ENCODE measurements around the gene RFWD3. TPM values are rescaled to one million over a fixed set of nuclear protein-coding genes. Genes with fewer than 3 reads are reported as not detected.
"Not testable (repeated sequence)": the region's sequence is repeated elsewhere in the genome, so short reads cannot be mapped to it uniquely, and the experiment has no call there.

Gene RFWD3
- total RNA-seq, 8 experiments from 2014 or later: 9.1 to 46.0 (median 12.6) TPM

DNA sequence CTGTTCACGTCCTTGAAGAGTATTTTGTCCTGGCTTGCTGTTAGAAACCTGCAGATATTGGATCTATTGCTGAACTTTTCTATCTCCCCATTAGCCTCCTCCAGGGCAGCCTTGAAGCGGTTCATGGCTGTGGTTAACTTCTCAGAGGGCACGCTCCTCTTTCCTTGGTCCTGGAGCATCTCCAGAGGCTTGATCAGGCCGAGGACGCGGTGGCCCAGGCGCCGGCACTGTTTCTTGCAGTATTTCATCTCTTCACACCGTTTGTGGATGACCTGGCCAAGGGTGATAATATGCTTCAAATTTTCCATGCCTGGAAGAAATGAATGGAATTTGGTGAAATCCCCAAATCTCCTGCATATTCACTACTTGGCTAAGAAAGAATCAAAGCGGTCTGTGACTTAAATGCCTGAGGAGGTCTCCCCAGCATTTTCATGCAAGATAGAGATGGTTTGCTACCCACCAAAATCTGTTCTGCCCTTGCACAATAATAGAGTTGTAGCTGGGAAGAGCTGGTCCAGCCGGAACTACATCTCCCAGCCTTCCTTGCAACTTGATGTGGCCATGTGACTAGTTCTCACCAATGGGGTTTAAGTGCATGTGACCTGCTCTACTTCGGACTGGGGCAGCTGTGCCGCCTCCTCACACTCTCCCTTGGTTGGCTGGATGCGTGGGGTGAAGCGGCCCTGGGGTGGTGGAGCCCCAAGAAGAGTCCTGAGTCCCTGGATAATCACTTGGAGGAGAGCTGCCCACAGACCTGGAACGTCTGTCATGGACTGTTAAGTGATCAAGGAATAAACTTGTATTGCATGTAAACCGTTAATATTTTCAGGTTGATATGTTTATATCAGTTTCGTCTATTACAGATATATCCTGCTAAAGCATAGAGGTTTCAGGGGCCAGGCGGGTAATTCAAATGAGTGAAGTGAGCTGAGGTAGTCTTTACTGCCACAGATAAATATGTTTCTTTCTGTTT, 29.1 kb upstream of the RFWD3 start:
- Histone ChIP-seq H3K4me1 (replicated peaks in 1 of 2) (peaks cover 0 to 2% of the 10 kb centered on the region in 2 donors), H3K27ac (no peak overlapping the region), H3K4me3 (peak overlapping the region; percentile 29 to 44 (median 35))
- peak; percentile 73 to 100 (median 99) for ATAC-seq (replicated peaks in 6 of 8)
- WGBS, 10 experiments: 16 to 60% (median 49%) methylated on average over 3 to 16 of the region's 19 CpGs
- in situ Hi-C loops (cut with MboI; ENCODE audit: low pct_unique_long_range_greater_than_20kb in 2 of 9, low sequenced_read_pairs in 9 of 9, unreplicated experiment in 9 of 9): no loop called here

DNA sequence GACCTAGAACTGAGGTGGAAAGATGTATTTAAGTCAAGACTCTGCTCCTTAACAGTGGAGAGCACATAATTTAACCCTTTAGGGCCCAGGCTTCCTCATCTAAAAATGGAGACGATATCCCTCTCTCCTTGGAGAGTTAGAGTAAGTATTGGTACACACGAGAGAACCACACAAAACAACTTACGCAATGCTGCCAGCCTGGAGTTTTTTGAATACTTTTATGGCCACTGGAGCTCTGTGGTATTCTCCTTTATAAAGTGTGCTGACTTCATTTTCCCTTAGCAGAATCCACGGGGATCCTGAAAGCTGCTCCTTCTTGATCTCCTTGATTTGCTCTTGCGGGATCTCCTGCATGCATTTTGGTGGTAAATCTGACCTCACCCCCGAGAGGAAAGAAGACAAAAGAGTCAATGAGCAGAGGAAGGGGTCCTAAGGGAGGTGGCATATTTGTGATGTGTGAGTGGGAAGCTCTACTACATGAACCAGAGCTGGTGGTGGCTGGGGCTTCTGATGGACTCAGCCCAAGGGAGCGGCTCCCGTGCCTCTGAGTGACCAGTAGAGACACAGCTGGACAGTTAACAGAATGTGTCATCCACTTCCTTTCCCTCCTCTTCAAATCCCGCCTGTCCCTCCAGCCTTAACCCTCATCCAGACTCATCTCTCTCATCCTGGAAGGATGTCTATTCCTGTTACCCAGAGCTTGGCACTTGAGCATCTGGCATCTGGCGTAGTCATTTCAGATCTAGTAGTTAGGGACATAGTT, 24.6 kb upstream of the RFWD3 start:
- H3K4me3 ChIP-seq: no peak overlapping the region
- in situ Hi-C loops (cut with MboI; ENCODE audit: low pct_unique_long_range_greater_than_20kb in 2 of 9, low sequenced_read_pairs in 9 of 9, unreplicated experiment in 9 of 9): no loop called here
- 37 to 86% (median 80%) methylated on average over 1 to 7 of the region's 10 CpGs for WGBS, 10 experiments
- H3K27ac ChIP-seq: no peak overlapping the region
- ATAC-seq (replicated peaks in 6 of 8): peak in 2 of 8 experiments; percentile 29 to 61
- peaks cover 0 to 2% of the 10 kb centered on the region in 2 donors for H3K4me1 ChIP-seq (replicated peaks in 1 of 2)

DNA sequence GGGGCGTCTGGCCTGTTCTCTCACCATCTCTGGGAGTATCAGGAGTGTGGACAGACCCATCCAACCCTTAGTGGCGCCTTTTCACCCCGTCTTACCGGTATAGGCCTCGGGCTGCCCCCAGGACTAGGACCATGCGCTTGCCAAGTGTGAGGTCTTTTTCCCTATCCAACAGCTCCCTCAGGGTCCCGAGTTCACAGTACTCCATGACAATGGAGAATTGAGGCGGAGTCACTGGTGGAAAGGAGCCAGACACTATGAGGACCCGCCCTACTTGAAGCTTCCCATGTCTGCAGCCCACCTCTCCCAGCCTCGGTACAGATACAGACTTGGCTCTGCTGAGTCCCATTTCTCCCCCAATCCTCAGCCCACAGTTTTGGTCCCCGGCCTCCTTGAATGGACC, 15.9 kb upstream of the RFWD3 start:
- no peak for ATAC-seq (replicated peaks in 6 of 8)
- H3K27ac ChIP-seq: no peak overlapping the region
- H3K4me3 ChIP-seq: no peak overlapping the region
- in situ Hi-C loops (cut with MboI; ENCODE audit: low pct_unique_long_range_greater_than_20kb in 2 of 9, low sequenced_read_pairs in 9 of 9, unreplicated experiment in 9 of 9): no loop called here
- WGBS, 10 experiments: 50 to 96% (median 63%) methylated on average over 1 to 5 of the region's 11 CpGs; no CpG with 5 or more reads in 3 of the 10 experiments
- no peaks in the 10 kb centered on the region for H3K4me1 ChIP-seq (replicated peaks in 1 of 2)

DNA sequence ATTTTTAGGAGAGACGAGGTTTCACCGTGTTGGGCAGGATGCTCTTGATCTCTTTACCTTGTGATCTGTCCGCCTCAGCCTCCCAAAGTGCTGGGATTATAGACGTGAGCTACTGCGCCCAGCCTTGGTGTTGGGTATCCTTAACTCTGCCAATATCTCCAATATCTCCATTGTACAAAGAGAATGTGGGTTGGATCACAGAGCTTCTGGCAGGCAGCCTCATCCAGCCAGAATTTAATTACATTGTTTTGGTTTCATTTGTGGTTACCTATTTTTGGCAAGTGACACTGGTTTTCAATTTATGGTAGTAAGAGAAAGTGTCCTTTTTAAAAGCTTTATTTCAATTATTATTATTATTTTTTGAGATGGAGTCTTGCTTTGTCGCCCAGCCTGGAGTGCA, 14.0 kb upstream of the RFWD3 start:
- no peak for ATAC-seq (replicated peaks in 6 of 8)
- no peak overlapping the region for H3K4me3 ChIP-seq
- no peak overlapping the region for H3K27ac ChIP-seq
- no peaks in the 10 kb centered on the region for H3K4me1 ChIP-seq (replicated peaks in 1 of 2)
- WGBS, 10 experiments: 53 to 100% (median 88%) methylated on average over 1 to 6 of the region's 6 CpGs; no CpG with 5 or more reads in 1 of the 10 experiments
- in situ Hi-C loops (cut with MboI; ENCODE audit: low pct_unique_long_range_greater_than_20kb in 2 of 9, low sequenced_read_pairs in 9 of 9, unreplicated experiment in 9 of 9): no loop called here

DNA sequence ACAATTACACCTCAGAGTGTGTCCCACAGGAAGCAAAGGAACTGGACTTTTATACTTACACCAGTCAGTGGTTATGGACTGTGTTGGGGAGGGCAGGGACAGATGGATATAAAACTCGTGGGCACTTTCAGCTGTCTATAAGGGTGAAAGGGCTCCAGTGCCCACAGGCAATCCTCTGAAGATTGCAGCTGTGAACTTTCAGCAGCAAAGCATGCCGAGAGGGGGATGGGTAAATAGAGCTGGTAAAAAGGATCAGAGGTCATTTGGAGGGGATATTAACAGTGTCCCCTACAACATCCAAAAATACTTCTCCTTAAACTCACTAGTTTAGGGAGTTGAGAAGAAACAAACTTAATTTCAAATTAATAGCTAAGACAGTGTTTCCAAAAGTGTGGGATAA, 13.3 kb upstream of the RFWD3 start:
- H3K4me1 ChIP-seq (replicated peaks in 1 of 2): no peaks in the 10 kb centered on the region
- H3K4me3 ChIP-seq: no peak overlapping the region
- no peak overlapping the region for H3K27ac ChIP-seq
- in situ Hi-C loops (cut with MboI; ENCODE audit: low pct_unique_long_range_greater_than_20kb in 2 of 9, low sequenced_read_pairs in 9 of 9, unreplicated experiment in 9 of 9): no loop called here
- no peak for ATAC-seq (replicated peaks in 6 of 8)
- 0 to 100% (median 20%) methylated on average over 1 to 2 of the region's 2 CpGs; no CpG with 5 or more reads in 3 of the 10 experiments for WGBS, 10 experiments

DNA sequence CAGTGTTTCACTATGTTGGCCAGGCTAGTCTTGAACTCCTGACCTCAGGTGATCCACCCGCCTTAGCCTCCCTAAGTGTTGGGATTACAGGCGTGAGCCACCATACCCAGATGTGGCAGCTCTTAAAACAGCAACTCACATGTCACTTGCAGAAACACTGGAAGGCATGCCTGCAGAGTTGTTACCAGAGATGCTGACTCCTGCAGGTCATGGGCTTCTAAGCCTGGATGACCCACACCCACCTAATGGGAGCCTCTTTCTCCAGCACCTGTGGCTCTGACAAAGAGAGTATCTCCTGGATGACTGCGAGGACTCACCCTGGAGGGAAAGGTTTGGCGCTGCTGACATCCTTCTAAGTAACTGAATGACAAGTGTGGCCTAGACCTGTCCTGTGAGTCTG, 11.2 kb upstream of the RFWD3 start:
- H3K4me3 ChIP-seq: no peak overlapping the region
- no peaks in the 10 kb centered on the region for H3K4me1 ChIP-seq (replicated peaks in 1 of 2)
- WGBS, 10 experiments: 70 to 100% (median 87%) methylated on average over 1 to 3 of the region's 4 CpGs; no CpG with 5 or more reads in 7 of the 10 experiments
- ATAC-seq (replicated peaks in 6 of 8): no peak
- H3K27ac ChIP-seq: no peak overlapping the region
- in situ Hi-C loops (cut with MboI; ENCODE audit: low pct_unique_long_range_greater_than_20kb in 2 of 9, low sequenced_read_pairs in 9 of 9, unreplicated experiment in 9 of 9): no loop called here

DNA sequence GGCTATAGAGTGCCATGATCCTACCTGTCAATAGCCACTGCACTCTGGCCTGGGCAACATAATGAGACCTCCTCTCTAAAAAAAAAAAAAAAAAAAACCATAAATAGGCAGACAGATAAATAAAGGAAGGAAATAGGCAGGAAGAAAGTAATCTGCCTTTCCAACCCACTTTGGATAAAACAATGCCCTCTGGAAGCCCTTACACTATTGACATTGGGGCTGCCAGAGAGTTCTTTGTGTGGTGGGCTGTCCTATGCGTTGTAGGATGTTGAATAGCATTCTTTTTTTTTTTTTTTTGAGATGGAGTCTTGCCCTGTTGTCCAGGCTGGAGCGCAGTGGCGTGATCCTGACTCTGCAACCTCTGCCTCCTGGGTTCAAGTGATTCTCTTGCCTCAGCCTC, 7.2 kb upstream of the RFWD3 start:
- ATAC-seq (replicated peaks in 6 of 8): no peak
- WGBS, 10 experiments: 40 to 100% (median 81%) methylated on average over 1 to 2 of the region's 3 CpGs; no CpG with 5 or more reads in 2 of the 10 experiments
- Histone ChIP-seq H3K4me1 (replicated peaks in 1 of 2) (no peaks in the 10 kb centered on the region), H3K4me3 (no peak overlapping the region), H3K27ac (no peak overlapping the region)
- in situ Hi-C loops (cut with MboI; ENCODE audit: low pct_unique_long_range_greater_than_20kb in 2 of 9, low sequenced_read_pairs in 9 of 9, unreplicated experiment in 9 of 9): no loop called here

DNA sequence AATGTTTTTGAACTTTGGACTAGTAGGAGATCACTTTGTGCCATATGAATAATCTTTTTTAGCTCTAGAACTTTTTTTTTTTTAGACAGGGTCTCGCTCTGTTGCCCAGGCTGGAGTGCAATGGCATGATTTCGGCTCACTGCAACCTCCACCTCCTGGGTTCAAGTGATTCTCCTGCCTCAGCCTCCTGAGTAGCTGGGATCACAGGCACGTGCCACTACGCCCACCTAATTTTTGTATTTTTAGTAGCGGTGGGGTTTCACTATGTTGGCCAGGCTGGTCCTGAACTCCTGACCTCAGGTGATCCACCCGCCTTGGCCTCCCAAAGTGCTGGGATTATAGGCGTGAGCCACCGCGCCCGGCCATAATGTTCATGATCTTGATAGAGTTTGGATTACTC, 2.2 kb upstream of the RFWD3 start:
- H3K27ac ChIP-seq; H3K4me3 ChIP-seq; ATAC-seq (replicated peaks in 6 of 8); H3K4me1 ChIP-seq (replicated peaks in 1 of 2); in situ Hi-C loops (cut with MboI; ENCODE audit: low pct_unique_long_range_greater_than_20kb in 2 of 9, low sequenced_read_pairs in 9 of 9, unreplicated experiment in 9 of 9): not testable (repeated sequence)
- WGBS, 10 experiments: 92 to 100% (median 97%) methylated on average over 1 to 9 of the region's 10 CpGs; no CpG with 5 or more reads in 3 of the 10 experiments

DNA sequence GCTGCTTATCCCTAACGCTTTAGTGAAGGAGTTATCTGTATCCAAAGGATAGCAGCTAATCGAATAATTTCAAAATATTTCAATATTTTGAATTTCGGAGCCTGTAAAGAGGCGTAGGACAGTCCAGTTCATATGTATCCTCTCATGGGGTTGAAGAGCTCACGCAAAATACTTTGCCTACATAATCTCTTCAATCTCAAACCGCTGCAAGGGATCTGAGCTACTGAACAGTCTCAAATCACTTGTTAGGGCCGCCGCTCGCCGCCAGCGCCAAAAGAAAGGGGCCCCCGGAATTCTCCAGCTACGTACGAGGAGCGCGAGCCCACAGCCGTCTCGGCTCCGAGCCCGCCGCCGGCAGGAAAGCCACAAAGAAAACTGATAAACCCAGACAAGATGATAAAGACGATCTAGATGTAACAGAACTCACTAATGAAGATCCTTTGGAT, 601 bp upstream of the RFWD3 start:
- H3K4me3 ChIP-seq: peak overlapping the region; percentile 38 to 93 (median 62)
- 0 to 26% (median 3%) methylated on average over 2 to 21 of the region's 23 CpGs for WGBS, 10 experiments
- in situ Hi-C loops (cut with MboI; ENCODE audit: low pct_unique_long_range_greater_than_20kb in 2 of 9, low sequenced_read_pairs in 9 of 9, unreplicated experiment in 9 of 9): no loop called here

DNA sequence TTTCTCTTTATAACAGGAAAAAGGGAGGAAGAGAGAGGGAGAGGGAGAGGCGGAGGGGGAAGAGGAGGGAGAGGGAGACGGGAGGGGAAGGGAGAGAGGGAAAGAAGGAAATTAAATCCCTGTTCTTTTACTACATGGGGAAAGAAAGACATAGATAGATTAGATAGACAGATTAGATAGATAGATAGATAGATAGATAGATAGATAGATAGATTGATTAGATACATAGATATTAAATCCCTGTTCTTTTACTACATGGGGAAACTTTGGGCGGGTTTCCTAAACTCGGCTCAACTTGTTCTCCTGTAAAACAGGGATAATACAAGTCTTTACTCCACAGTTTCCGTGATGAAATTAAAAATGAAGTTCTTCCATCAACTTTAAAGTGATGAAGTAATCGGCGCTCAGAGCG, 661 bp downstream of the RFWD3 start:
- Histone ChIP-seq H3K4me3 (peak overlapping the region; percentile 57 to 93 (median 69)), H3K4me1 (replicated peaks in 1 of 2) (peaks cover 2 to 5% of the 10 kb centered on the region in 2 donors), H3K27ac (peak overlapping the region in 1 of 2 donors; percentile 81)
- WGBS, 10 experiments: 0% methylated on average over 1 to 4 of the region's 8 CpGs; no CpG with 5 or more reads in 4 of the 10 experiments
- in situ Hi-C loops (cut with MboI; ENCODE audit: low pct_unique_long_range_greater_than_20kb in 2 of 9, low sequenced_read_pairs in 9 of 9, unreplicated experiment in 9 of 9): no loop called here
- no peak for ATAC-seq (replicated peaks in 6 of 8)

More for the DNA sequence above, 601 bp upstream of the RFWD3 start:
- H3K27ac ChIP-seq: no peak overlapping the region
- no peak for ATAC-seq (replicated peaks in 6 of 8)
- peaks cover 2 to 5% of the 10 kb centered on the region in 2 donors for H3K4me1 ChIP-seq (replicated peaks in 1 of 2)

DNA sequence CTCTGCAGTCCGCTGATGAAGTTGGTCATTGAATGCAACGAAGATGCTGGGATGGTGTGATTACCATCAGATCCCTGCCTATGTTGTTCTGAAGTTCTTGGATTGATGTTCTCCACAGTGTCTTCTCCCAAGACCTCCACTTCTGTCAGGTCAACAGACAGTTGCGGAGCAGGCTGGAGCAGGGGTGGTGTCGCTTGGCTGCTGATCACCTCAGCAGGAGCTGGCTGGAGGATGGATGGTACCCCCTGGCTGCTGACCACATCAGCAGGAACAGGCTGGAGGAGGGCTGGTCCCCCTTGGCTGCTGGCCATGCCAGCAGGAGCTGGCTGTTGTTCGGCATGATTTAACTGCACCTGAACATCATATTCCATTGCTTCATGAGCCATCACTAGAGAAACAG, 5.6 kb downstream of the RFWD3 start:
- no peak for ATAC-seq (replicated peaks in 6 of 8)
- no peak overlapping the region for H3K27ac ChIP-seq
- WGBS, 10 experiments: 76 to 100% (median 86%) methylated on average over 1 to 5 of the region's 5 CpGs; no CpG with 5 or more reads in 6 of the 10 experiments
- peaks cover 2 to 10% of the 10 kb centered on the region in 2 donors for H3K4me1 ChIP-seq (replicated peaks in 1 of 2)
- no peak overlapping the region for H3K4me3 ChIP-seq
- in situ Hi-C loops (cut with MboI; ENCODE audit: low pct_unique_long_range_greater_than_20kb in 2 of 9, low sequenced_read_pairs in 9 of 9, unreplicated experiment in 9 of 9): no loop called here

DNA sequence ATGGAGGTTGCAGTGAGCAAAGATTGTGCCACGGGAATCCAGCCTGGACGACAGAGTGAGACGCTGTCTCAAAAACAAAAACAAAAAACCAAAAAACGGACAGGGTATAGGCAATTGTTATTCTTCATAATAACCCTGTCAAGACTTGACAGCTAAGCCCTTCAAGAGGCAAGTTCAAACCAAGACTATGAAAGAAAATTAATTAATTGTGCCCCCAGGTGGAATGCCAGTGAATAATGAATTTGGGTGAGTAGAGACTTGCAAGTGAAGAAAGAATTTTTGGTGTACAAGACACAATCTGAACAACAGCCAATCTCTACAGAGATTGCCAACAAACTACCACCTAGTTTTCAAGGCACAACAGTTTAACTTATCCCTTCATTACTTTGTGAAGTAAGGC, 6.3 kb downstream of the RFWD3 start:
- Histone ChIP-seq H3K4me1 (replicated peaks in 1 of 2) (peaks cover 0 to 5% of the 10 kb centered on the region in 2 donors), H3K4me3 (no peak overlapping the region), H3K27ac (no peak overlapping the region)
- in situ Hi-C loops (cut with MboI; ENCODE audit: low pct_unique_long_range_greater_than_20kb in 2 of 9, low sequenced_read_pairs in 9 of 9, unreplicated experiment in 9 of 9): no loop called here
- ATAC-seq (replicated peaks in 6 of 8): no peak
- 83 to 100% (median 92%) methylated on average over 2 to 4 of the region's 4 CpGs; no CpG with 5 or more reads in 6 of the 10 experiments for WGBS, 10 experiments

DNA sequence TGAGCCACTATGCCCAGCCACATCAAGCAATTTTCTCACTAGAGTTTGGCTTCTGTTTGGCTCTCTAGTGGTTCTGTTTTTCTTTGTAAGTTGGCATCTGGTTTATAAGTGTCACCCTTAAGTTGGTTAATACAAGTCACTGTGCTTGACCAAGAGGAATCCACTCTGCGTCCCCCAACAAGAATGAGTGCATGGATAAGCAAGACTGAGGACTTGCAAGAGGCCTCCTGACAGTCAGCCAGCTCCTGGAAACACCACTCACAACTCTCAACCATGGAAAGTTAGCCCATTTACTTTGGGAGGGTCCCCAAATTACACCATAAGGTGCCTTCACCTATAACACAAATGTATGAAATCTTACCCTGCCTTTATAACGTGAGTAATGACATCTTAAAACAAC, 7.6 kb downstream of the RFWD3 start:
- Histone ChIP-seq H3K27ac (no peak overlapping the region), H3K4me1 (replicated peaks in 1 of 2) (peaks cover 0 to 4% of the 10 kb centered on the region in 2 donors), H3K4me3 (no peak overlapping the region)
- in situ Hi-C loops (cut with MboI; ENCODE audit: low pct_unique_long_range_greater_than_20kb in 2 of 9, low sequenced_read_pairs in 9 of 9, unreplicated experiment in 9 of 9): no loop called here
- 93 to 100% (median 100%) methylated on average over 1 to 2 of the region's 2 CpGs; no CpG with 5 or more reads in 6 of the 10 experiments for WGBS, 10 experiments
- no peak for ATAC-seq (replicated peaks in 6 of 8)
